ENCODE results near the gene PIAS4.

DNA sequence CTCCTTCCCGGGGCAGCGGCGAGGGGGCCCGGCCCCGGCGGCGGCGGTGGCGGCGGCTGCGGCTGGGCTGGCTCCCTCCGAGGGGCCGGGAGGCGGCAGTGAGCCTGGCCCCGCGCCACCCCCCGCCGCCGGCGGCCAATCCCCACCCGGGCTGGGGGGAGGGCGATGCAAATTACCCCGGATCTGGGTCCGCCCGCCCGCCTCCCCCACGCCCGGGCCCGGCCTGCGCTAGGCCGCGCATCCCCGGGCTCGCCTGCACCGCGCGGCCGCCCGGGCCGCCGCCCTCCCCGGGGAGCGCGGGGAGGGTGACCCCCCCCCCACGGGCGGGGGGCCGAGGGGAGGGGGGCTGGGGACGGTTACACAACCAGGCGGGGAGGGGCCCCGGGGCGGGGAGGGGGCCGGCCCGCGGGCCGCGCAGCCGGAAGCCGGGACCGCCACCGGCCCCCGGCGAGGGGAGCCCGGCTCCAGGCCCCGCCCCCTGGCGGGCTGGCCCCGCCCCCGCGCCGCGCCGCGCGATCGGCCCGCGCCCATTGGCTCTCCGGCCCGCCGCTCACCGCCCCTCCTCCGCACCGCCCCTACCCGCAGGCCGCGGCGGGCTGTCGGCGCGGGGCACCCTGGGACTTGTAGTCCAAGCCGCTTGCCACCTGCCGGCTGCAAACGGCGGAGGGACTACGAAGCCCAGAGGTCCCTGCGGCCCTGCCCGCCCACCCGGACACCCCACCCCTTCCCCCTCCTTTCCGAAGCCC lies 58.1 kb downstream of the PIAS4 start:
- TF ChIP-seq YY1 (IDR thresholded peaks at IDR 0.05; ENCODE audit: insufficient read depth, insufficient read length) (no peak), ZNF274 (IDR thresholded peaks at IDR 0.05; ENCODE audit: low read depth, low read length) (no peak), SUZ12 (IDR thresholded peaks at IDR 0.05; ENCODE audit: extremely low read depth, insufficient read depth, insufficient read length) (no peak)

Data from NT2/D1 (cell line).